Tibial nerve (tissue), 4 donors: ENCODE data around the gene GPR162.

Experiments used
- EP300 ChIP-seq, 2 donors: sonication (generic); formaldehyde crosslinking; IDR thresholded peaks; one replicate each; pipeline ENCODE4 v1.6.1; 2017; ENCODE audit warnings: antibody characterized with exemption in 2 of 2, mild to moderate bottlenecking in 1 of 2
- POLR2A ChIP-seq, 2 donors: fragments of 450-650 bp; IDR thresholded peaks; one replicate each; pipeline ENCODE4 v1.6.1; 2017; ENCODE audit warnings: antibody characterized with exemption in 2 of 2, mild to moderate bottlenecking in 2 of 2, moderate library complexity in 2 of 2
- TF ChIP-seq, protein P1 (sequence below), 5 experiments: fragments of 200-600 bp in 3 of 5; fragments of 450-650 bp in 2 of 5; sonication (generic) in 3 of 5; IDR thresholded peaks; one replicate each; pipeline ENCODE4 v1.5.1; 2016 to 2019; ENCODE audit warnings: antibody characterized with exemption in 5 of 5, mild to moderate bottlenecking in 3 of 5, moderate library complexity in 2 of 5

DNA sequence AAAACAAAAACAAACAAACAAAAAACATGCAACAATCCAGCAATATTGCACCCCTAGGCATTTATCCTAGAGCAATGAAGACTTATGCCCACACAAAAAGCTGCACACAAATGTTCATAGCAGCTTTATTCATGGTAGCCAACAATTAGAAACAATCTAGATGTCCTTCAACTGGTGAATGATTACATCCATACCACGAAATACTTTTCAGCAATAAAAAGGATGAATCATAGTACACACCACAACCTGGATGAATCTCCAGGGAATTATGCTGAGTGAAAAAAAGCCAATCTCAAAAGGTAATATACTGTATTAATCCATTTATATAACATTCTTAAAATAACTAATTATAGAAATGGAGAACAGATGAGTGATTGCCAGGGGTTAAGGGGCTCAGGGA, 14.5 kb upstream of the GPR162 start:
- TF ChIP-seq, protein P1, sequence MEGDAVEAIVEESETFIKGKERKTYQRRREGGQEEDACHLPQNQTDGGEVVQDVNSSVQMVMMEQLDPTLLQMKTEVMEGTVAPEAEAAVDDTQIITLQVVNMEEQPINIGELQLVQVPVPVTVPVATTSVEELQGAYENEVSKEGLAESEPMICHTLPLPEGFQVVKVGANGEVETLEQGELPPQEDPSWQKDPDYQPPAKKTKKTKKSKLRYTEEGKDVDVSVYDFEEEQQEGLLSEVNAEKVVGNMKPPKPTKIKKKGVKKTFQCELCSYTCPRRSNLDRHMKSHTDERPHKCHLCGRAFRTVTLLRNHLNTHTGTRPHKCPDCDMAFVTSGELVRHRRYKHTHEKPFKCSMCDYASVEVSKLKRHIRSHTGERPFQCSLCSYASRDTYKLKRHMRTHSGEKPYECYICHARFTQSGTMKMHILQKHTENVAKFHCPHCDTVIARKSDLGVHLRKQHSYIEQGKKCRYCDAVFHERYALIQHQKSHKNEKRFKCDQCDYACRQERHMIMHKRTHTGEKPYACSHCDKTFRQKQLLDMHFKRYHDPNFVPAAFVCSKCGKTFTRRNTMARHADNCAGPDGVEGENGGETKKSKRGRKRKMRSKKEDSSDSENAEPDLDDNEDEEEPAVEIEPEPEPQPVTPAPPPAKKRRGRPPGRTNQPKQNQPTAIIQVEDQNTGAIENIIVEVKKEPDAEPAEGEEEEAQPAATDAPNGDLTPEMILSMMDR (IDR thresholded peaks at IDR 0.05) = no peak
- TF ChIP-seq EP300 (IDR thresholded peaks at IDR 0.05) = no peak
- no peak for TF ChIP-seq POLR2A (IDR thresholded peaks at IDR 0.05)
